Transverse colon (tissue), 4 donors: ENCODE results near the gene CPTP.

Source experiments
- POLR2A ChIP-seq: fragments of 450-650 bp; IDR thresholded peaks from one replicate; pipeline ENCODE4 v1.6.1; 2016; ENCODE audit warnings: antibody characterized with exemption, mild to moderate bottlenecking, moderate library complexity
- POLR2AphosphoS5 ChIP-seq, 3 donors: sonication (generic); formaldehyde crosslinking; IDR thresholded peaks; one replicate each; pipeline ENCODE4 v1.6.1; 2016; ENCODE audit warnings: antibody characterized with exemption in 3 of 3
- TF ChIP-seq, protein P1 (sequence below), 5 experiments: fragments of 200-600 bp in 3 of 5; fragments of 450-650 bp in 2 of 5; sonication (generic) in 3 of 5; IDR thresholded peaks; 1 replicate in 2 of 5; 2 replicates in 3 of 5; pipeline ENCODE4 v1.5.1; 2016 to 2017; ENCODE audit warnings: antibody characterized with exemption in 5 of 5, inconsistent platforms in 3 of 5, mild to moderate bottlenecking in 2 of 5, moderate library complexity in 1 of 5

GRCh38 chr1:1285611-1286311 is 38.8 kb upstream of the CPTP start:
- TF ChIP-seq, protein P1, sequence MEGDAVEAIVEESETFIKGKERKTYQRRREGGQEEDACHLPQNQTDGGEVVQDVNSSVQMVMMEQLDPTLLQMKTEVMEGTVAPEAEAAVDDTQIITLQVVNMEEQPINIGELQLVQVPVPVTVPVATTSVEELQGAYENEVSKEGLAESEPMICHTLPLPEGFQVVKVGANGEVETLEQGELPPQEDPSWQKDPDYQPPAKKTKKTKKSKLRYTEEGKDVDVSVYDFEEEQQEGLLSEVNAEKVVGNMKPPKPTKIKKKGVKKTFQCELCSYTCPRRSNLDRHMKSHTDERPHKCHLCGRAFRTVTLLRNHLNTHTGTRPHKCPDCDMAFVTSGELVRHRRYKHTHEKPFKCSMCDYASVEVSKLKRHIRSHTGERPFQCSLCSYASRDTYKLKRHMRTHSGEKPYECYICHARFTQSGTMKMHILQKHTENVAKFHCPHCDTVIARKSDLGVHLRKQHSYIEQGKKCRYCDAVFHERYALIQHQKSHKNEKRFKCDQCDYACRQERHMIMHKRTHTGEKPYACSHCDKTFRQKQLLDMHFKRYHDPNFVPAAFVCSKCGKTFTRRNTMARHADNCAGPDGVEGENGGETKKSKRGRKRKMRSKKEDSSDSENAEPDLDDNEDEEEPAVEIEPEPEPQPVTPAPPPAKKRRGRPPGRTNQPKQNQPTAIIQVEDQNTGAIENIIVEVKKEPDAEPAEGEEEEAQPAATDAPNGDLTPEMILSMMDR (IDR thresholded peaks at IDR 0.05), result no peak
- TF ChIP-seq POLR2A (no peak), POLR2AphosphoS5 (IDR thresholded peaks at IDR 0.05) (no peak)
